Measurements from ENCODE around the gene RAB37. TPM values are rescaled to one million over a fixed set of nuclear protein-coding genes. Genes with fewer than 3 reads are reported as not detected.
A peak's percentile ranks its signal among the peaks of the same experiment; 100 is the strongest.

RAB37 gene
- total and polyA plus RNA-seq, 9 of the 15 experiments (the other 6 are each of a cell fraction or from before 2014, with no cell fraction given) = 0.03 to 0.27 (median 0.11) TPM; not detected in 4

DNA sequence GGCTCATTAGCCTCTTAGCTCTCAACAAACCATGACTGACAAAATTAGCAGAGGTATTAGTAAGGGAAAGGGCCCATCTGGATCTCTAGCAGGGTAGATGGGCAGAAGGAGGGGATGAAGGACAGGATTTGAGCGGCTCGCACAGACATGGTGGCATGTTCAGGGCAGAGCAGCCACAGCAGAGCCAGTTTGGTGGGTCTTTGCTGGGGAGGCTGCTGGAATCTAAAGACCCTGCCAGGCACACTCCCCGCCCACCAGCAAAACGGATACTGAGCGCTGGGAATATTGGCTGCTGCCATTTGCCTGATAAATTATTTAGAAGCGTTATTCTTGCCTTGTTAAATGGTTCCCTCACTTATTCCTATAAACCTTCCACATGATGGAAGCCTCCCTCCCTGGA is 59.8 kb downstream of the RAB37 start (continued):
- TF ChIP-seq STAG1 (CRISPR knock-in tag; IDR thresholded peaks at IDR 0.05; ENCODE audit: borderline replicate concordance) (no peak), ZNF212 (CRISPR knock-in tag; IDR thresholded peaks at IDR 0.05) (no peak)

Small RNA genes lying within 50 kb of the gene (microRNA-seq; reads per million reads assigned to microRNA genes)
- gene MIR3615 (ENCODE audit: borderline microRNAs expressed) = 2.5 reads per million, percentile 31 among the genes with 10 or more reads in this experiment

Other genes with a start within 250 kb of the RAB37 start
Only the 7 nearest of the 15 such genes appear.
- gene CD300LD, start 145.0 kb upstream of the RAB37 start, total RNA-seq (2014; rRNA removed) = not detected in 2 replicates
- gene CD300LD, start 145.0 kb upstream of the RAB37 start, total RNA-seq (2014; rRNA removed; fragmentation: Illumina TruSeq; extraction: Trizol) = not detected in 2 replicates
- gene CD300LD, start 145.0 kb upstream of the RAB37 start, total RNA-seq (2015; rRNA removed; fragmentation: Illumina TruSeq; extraction: Trizol) = not detected in 2 replicates
- not detected in 2 replicates for gene CD300LD, start 145.0 kb upstream of the RAB37 start, total RNA-seq (2021)
- gene CD300LD, start 145.0 kb upstream of the RAB37 start, polyA plus RNA-seq (2011; rRNA removed) = not detected in 2 replicates
- not detected in 2 replicates for gene CD300LD, start 145.0 kb upstream of the RAB37 start, polyA plus RNA-seq (2014; fragmentation: Illumina TruSeq; extraction: Trizol)
- gene CD300LD, start 145.0 kb upstream of the RAB37 start, polyA plus RNA-seq (2014; fragmentation: Nextera tagmentation; extraction: Ambion mirVana) = not detected
- not detected in 2 replicates for gene CD300LD, start 145.0 kb upstream of the RAB37 start, polyA plus RNA-seq (2014; rRNA removed)
- not detected in 2 replicates for gene CD300E, start 113.5 kb upstream of the RAB37 start, total RNA-seq (2014; rRNA removed)
- not detected in 2 replicates for gene CD300E, start 113.5 kb upstream of the RAB37 start, total RNA-seq (2014; rRNA removed; fragmentation: Illumina TruSeq; extraction: Trizol)
- gene CD300E, start 113.5 kb upstream of the RAB37 start, total RNA-seq (2015; rRNA removed; fragmentation: Illumina TruSeq; extraction: Trizol) = not detected in 2 replicates
- not detected in 2 replicates for gene CD300E, start 113.5 kb upstream of the RAB37 start, total RNA-seq (2021)
- gene CD300E, start 113.5 kb upstream of the RAB37 start, polyA plus RNA-seq (2011; rRNA removed) = not detected in 2 replicates
- not detected in 2 replicates for gene CD300E, start 113.5 kb upstream of the RAB37 start, polyA plus RNA-seq (2014; fragmentation: Illumina TruSeq; extraction: Trizol)
- not detected for gene CD300E, start 113.5 kb upstream of the RAB37 start, polyA plus RNA-seq (2014; fragmentation: Nextera tagmentation; extraction: Ambion mirVana)
- not detected in 2 replicates for gene CD300E, start 113.5 kb upstream of the RAB37 start, polyA plus RNA-seq (2014; rRNA removed)
- gene CD300LF, start 24.3 kb upstream of the RAB37 start, total RNA-seq (2014; rRNA removed) = not detected in 2 replicates
- not detected in 2 replicates for gene CD300LF, start 24.3 kb upstream of the RAB37 start, total RNA-seq (2014; rRNA removed; fragmentation: Illumina TruSeq; extraction: Trizol)
- gene CD300LF, start 24.3 kb upstream of the RAB37 start, total RNA-seq (2015; rRNA removed; fragmentation: Illumina TruSeq; extraction: Trizol) = not detected in 2 replicates
- not detected in 2 replicates for gene CD300LF, start 24.3 kb upstream of the RAB37 start, total RNA-seq (2021)
- not detected in 2 replicates for gene CD300LF, start 24.3 kb upstream of the RAB37 start, polyA plus RNA-seq (2011; rRNA removed)
- gene CD300LF, start 24.3 kb upstream of the RAB37 start, polyA plus RNA-seq (2014; fragmentation: Illumina TruSeq; extraction: Trizol) = not detected in 2 replicates
- not detected for gene CD300LF, start 24.3 kb upstream of the RAB37 start, polyA plus RNA-seq (2014; fragmentation: Nextera tagmentation; extraction: Ambion mirVana)
- not detected in 2 replicates for gene CD300LF, start 24.3 kb upstream of the RAB37 start, polyA plus RNA-seq (2014; rRNA removed)
- 35.5 and 51.8 TPM in 2 replicates for gene NHERF1, start 11.4 kb downstream of the RAB37 start, total RNA-seq (2014; rRNA removed)
- gene NHERF1, start 11.4 kb downstream of the RAB37 start, total RNA-seq (2014; rRNA removed; fragmentation: Illumina TruSeq; extraction: Trizol) = 23.8 and 30.5 TPM in 2 replicates
- 38.9 and 40.2 TPM in 2 replicates for gene NHERF1, start 11.4 kb downstream of the RAB37 start, total RNA-seq (2015; rRNA removed; fragmentation: Illumina TruSeq; extraction: Trizol)
- gene NHERF1, start 11.4 kb downstream of the RAB37 start, total RNA-seq (2021) = 79.9 and 88.0 TPM in 2 replicates
- 36.9 and 45.6 TPM in 2 replicates for gene NHERF1, start 11.4 kb downstream of the RAB37 start, polyA plus RNA-seq (2011; rRNA removed)
- gene NHERF1, start 11.4 kb downstream of the RAB37 start, polyA plus RNA-seq (2014; fragmentation: Illumina TruSeq; extraction: Trizol) = 64.8 and 78.7 TPM in 2 replicates
- gene NHERF1, start 11.4 kb downstream of the RAB37 start, polyA plus RNA-seq (2014; fragmentation: Nextera tagmentation; extraction: Ambion mirVana) = 10 to 100 TPM; 11.4 to 20.6 TPM
- gene NHERF1, start 11.4 kb downstream of the RAB37 start, polyA plus RNA-seq (2014; rRNA removed) = 44.9 and 50.1 TPM in 2 replicates
- gene NAT9, start 39.1 kb downstream of the RAB37 start, total RNA-seq (2014; rRNA removed) = 28.8 and 31.9 TPM in 2 replicates
- 28.3 and 42.2 TPM in 2 replicates for gene NAT9, start 39.1 kb downstream of the RAB37 start, total RNA-seq (2014; rRNA removed; fragmentation: Illumina TruSeq; extraction: Trizol)
- gene NAT9, start 39.1 kb downstream of the RAB37 start, total RNA-seq (2015; rRNA removed; fragmentation: Illumina TruSeq; extraction: Trizol) = 39.4 and 40.8 TPM in 2 replicates
- 56.8 and 63.6 TPM in 2 replicates for gene NAT9, start 39.1 kb downstream of the RAB37 start, total RNA-seq (2021)
- gene NAT9, start 39.1 kb downstream of the RAB37 start, polyA plus RNA-seq (2011; rRNA removed) = 42.4 and 52.0 TPM in 2 replicates
- 37.1 and 39.9 TPM in 2 replicates for gene NAT9, start 39.1 kb downstream of the RAB37 start, polyA plus RNA-seq (2014; fragmentation: Illumina TruSeq; extraction: Trizol)
- gene NAT9, start 39.1 kb downstream of the RAB37 start, polyA plus RNA-seq (2014; fragmentation: Nextera tagmentation; extraction: Ambion mirVana) = 1 to 10 TPM; 4.2 to 5.9 TPM
- gene NAT9, start 39.1 kb downstream of the RAB37 start, polyA plus RNA-seq (2014; rRNA removed) = 59.9 and 63.8 TPM in 2 replicates
- under 0.01 and 0.16 TPM in 2 replicates for gene GRIN2C, start 122.6 kb downstream of the RAB37 start, total RNA-seq (2014; rRNA removed)
- 0.03 and 0.04 TPM in 2 replicates for gene GRIN2C, start 122.6 kb downstream of the RAB37 start, total RNA-seq (2014; rRNA removed; fragmentation: Illumina TruSeq; extraction: Trizol)
- 0.07 and 0.08 TPM in 2 replicates for gene GRIN2C, start 122.6 kb downstream of the RAB37 start, total RNA-seq (2015; rRNA removed; fragmentation: Illumina TruSeq; extraction: Trizol)
- gene GRIN2C, start 122.6 kb downstream of the RAB37 start, total RNA-seq (2021) = 0.33 and 0.40 TPM in 2 replicates
- gene GRIN2C, start 122.6 kb downstream of the RAB37 start, polyA plus RNA-seq (2011; rRNA removed) = 0.08 and 0.10 TPM in 2 replicates
- 0.10 TPM in 1 of 2 replicates, not detected in the other for gene GRIN2C, start 122.6 kb downstream of the RAB37 start, polyA plus RNA-seq (2014; fragmentation: Illumina TruSeq; extraction: Trizol)
- not detected for gene GRIN2C, start 122.6 kb downstream of the RAB37 start, polyA plus RNA-seq (2014; fragmentation: Nextera tagmentation; extraction: Ambion mirVana)
- gene GRIN2C, start 122.6 kb downstream of the RAB37 start, polyA plus RNA-seq (2014; rRNA removed) = 0.08 and 0.20 TPM in 2 replicates
- gene FDXR, start 135.7 kb downstream of the RAB37 start, total RNA-seq (2014; rRNA removed) = 62.2 and 76.4 TPM in 2 replicates
- 8.7 and 14.3 TPM in 2 replicates for gene FDXR, start 135.7 kb downstream of the RAB37 start, total RNA-seq (2014; rRNA removed; fragmentation: Illumina TruSeq; extraction: Trizol)
- gene FDXR, start 135.7 kb downstream of the RAB37 start, total RNA-seq (2015; rRNA removed; fragmentation: Illumina TruSeq; extraction: Trizol) = 40.6 and 46.1 TPM in 2 replicates
- gene FDXR, start 135.7 kb downstream of the RAB37 start, total RNA-seq (2021) = 68.7 and 70.7 TPM in 2 replicates
- gene FDXR, start 135.7 kb downstream of the RAB37 start, polyA plus RNA-seq (2011; rRNA removed) = 25.4 and 30.9 TPM in 2 replicates
- 13.6 and 40.4 TPM in 2 replicates for gene FDXR, start 135.7 kb downstream of the RAB37 start, polyA plus RNA-seq (2014; fragmentation: Illumina TruSeq; extraction: Trizol)
- 1 to 10 TPM in 1 of 2 experiments, under 1 TPM in 1; 0.89 to 2.8 TPM for gene FDXR, start 135.7 kb downstream of the RAB37 start, polyA plus RNA-seq (2014; fragmentation: Nextera tagmentation; extraction: Ambion mirVana)
- 58.6 and 62.9 TPM in 2 replicates for gene FDXR, start 135.7 kb downstream of the RAB37 start, polyA plus RNA-seq (2014; rRNA removed)

Measured in K562 (cell line).